Endothelial cell of umbilical vein (primary cell): Measurements from ENCODE around the gene MSI1. TPM values are rescaled to one million over a fixed set of nuclear protein-coding genes. Genes with fewer than 3 reads are reported as not detected.

Experiments
- BruUV-seq: library from RNA; stranded (reverse); fragments of 400-500 nt; replicated peaks from 2 replicates; lab custom pipeline; 2021; lab: Mats Ljungman, UMichigan
- CTCF ChIA-PET: fragments of 300-600, 350-600 bp; sonication (Branson Sonifier 250); formaldehyde crosslinking; loops from one replicate; lab custom pipeline; 2021; ENCODE audit warnings: antibody characterized with exemption, inconsistent platforms; lab: Charles Lee
- POLR2A ChIA-PET: fragments of 300-600, 350-600 bp; sonication (Branson Sonifier 250); formaldehyde crosslinking; loops from one replicate; lab custom pipeline; 2021; ENCODE audit warnings: antibody characterized with exemption, inconsistent platforms; lab: Charles Lee
- DNase-seq: peaks from one replicate; pipeline ENCODE4 v3.0.0-alpha.2; 2011; ENCODE audit warnings: low read depth, low spot score
- FAIRE-seq: peaks from 2 replicates; lab custom pipeline; 2011; peaks lifted over from hg19 to GRCh38; lab: Jason Lieb, UNC
- H2AFZ ChIP-seq: 2 replicates; pipeline ENCODE4 v1.6.0; 2012; ENCODE audit warnings: low read depth, low read length, control low read depth, inconsistent platforms
- H3K27ac ChIP-seq: 2 replicates; pipeline ENCODE4 v1.5.1; 2011; ENCODE audit warnings: low read depth, mild to moderate bottlenecking, control low read depth, low read length, moderate library complexity; ENCODE audit not compliant: insufficient read depth
- H3K27me3 ChIP-seq, 2 experiments: 2 replicates each; pipeline versions ENCODE4 v1.6.0 to v1.6.1; 2011; ENCODE audit warnings: low read length in 2 of 2, mixed read lengths in 1 of 2; ENCODE audit not compliant: control insufficient read depth in 2 of 2, insufficient read depth in 2 of 2
- H3K36me3 ChIP-seq, 2 experiments: 2 replicates in 1 of 2; 3 replicates in 1 of 2; pipeline ENCODE4 v1.5.1; 2011; ENCODE audit warnings: low read length in 2 of 2, mild to moderate bottlenecking in 1 of 2, moderate library complexity in 1 of 2; ENCODE audit not compliant: control insufficient read depth in 2 of 2, insufficient read depth in 2 of 2; ENCODE audit errors: extremely low read depth in 1 of 2
- H3K4me1 ChIP-seq: 3 replicates; pipeline ENCODE4 v1.5.1; 2011; ENCODE audit warnings: mild to moderate bottlenecking, low read length; ENCODE audit not compliant: control insufficient read depth, insufficient read depth; ENCODE audit errors: extremely low read depth
- H3K4me2 ChIP-seq: 2 replicates; pipeline ENCODE4 v1.6.1; 2011; ENCODE audit warnings: low read length, control low read depth, mixed read lengths; ENCODE audit not compliant: insufficient read depth
- H3K4me3 ChIP-seq, 3 experiments: fragments of 200-600 bp in 1 of 3; sonication (generic), shearing (Covaris generic) in 1 of 3; replicated peaks in 1 of 3; 2 replicates each; pipeline ENCODE4 v1.5.1; 2011 to 2016; ENCODE audit warnings: control low read depth in 3 of 3, low read length in 3 of 3, mild to moderate bottlenecking in 2 of 3, inconsistent platforms in 1 of 3, low read depth in 1 of 3, moderate library complexity in 1 of 3; ENCODE audit not compliant: insufficient read depth in 1 of 3
- H3K79me2 ChIP-seq: 2 replicates; pipeline ENCODE4 v1.6.0; 2012; ENCODE audit warnings: low read length, inconsistent platforms; ENCODE audit not compliant: control insufficient read depth, insufficient read depth
- H3K9ac ChIP-seq: replicated peaks from 2 replicates; pipeline ENCODE3; 2011; ENCODE audit warnings: low read length, control low read depth; ENCODE audit not compliant: insufficient read depth; ENCODE audit errors: extremely low read depth
- H3K9me1 ChIP-seq: replicated peaks from 3 replicates; pipeline ENCODE4 v1.6.0; 2011; ENCODE audit warnings: mild to moderate bottlenecking, low read length; ENCODE audit not compliant: control insufficient read depth, insufficient read depth; ENCODE audit errors: extremely low read depth
- H3K9me3 ChIP-seq: replicated peaks from 2 replicates; pipeline ENCODE4 v1.5.1; 2012; ENCODE audit warnings: low read length, inconsistent platforms; ENCODE audit not compliant: control insufficient read depth, insufficient read depth
- H4K20me1 ChIP-seq: replicated peaks from 2 replicates; pipeline ENCODE3; 2011; ENCODE audit warnings: mild to moderate bottlenecking, low read length; ENCODE audit not compliant: control insufficient read depth, insufficient read depth; ENCODE audit errors: extremely low read depth
- EZH2 ChIP-seq: IDR thresholded peaks from 2 replicates; pipeline ENCODE4 v1.6.1; 2012; ENCODE audit warnings: borderline replicate concordance, low read depth, mild to moderate bottlenecking, moderate library complexity, low read length, inconsistent platforms; ENCODE audit not compliant: severe bottlenecking
- FOS ChIP-seq: IDR thresholded peaks from 2 replicates; pipeline ENCODE4 v1.6.1; 2011; ENCODE audit warnings: mild to moderate bottlenecking, low read length, moderate library complexity, borderline replicate concordance; ENCODE audit not compliant: insufficient read depth
- GATA2 ChIP-seq: IDR thresholded peaks from 2 replicates; pipeline ENCODE4 v1.7.0; 2011; ENCODE audit warnings: low read depth, mild to moderate bottlenecking, moderate library complexity, mixed read lengths, low read length; ENCODE audit not compliant: insufficient read length, insufficient read depth
- JUN ChIP-seq: IDR thresholded peaks from 2 replicates; pipeline ENCODE4 v1.6.1; 2011; ENCODE audit warnings: borderline replicate concordance, low read depth; ENCODE audit not compliant: insufficient read length, insufficient read depth
- MYC ChIP-seq: IDR thresholded peaks from one replicate; pipeline ENCODE4 v1.6.1; 2011; ENCODE audit warnings: mild to moderate bottlenecking, low read depth, low read length
- POLR2A ChIP-seq: IDR thresholded peaks from 2 replicates; pipeline ENCODE4 v1.6.1; 2012; ENCODE audit warnings: low read depth, mild to moderate bottlenecking, control low read depth, low read length
- POLR2AphosphoS5 ChIP-seq: IDR thresholded peaks from 2 replicates; pipeline ENCODE4 v1.6.1; 2012; ENCODE audit warnings: low read depth, mild to moderate bottlenecking, control low read depth, low read length, moderate library complexity; ENCODE audit not compliant: insufficient read depth
- dilution Hi-C: fragments of 300-500 bp; cut with MboI; formaldehyde crosslinking; loops from one replicate; pipeline ENCODE4 v1.15.0; 2019; ENCODE audit warnings: low sequenced_read_pairs; ENCODE audit not compliant: extremely low pct_ligation_motif_present
- intact Hi-C: fragments of 100-400 bp; cut with micrococcal nuclease; formaldehyde crosslinking; loops from one replicate; pipeline ENCODE4 v1.10.0; 2022
- polyA plus RNA-seq, 4 experiments: library from polyadenylated mRNA; depleted of rRNA in 3 of 4; stranded (reverse) in 3 of 4; unstranded in 1 of 4; fragments of >200 nt; gene quantifications; 2 replicates each; pipeline versions ENCODE4 v1.2.1 to v1.2.3, GENCODE V29; 2011 to 2012; ENCODE audit warnings: missing spikeins in 1 of 4
- total RNA-seq: library from RNA; stranded (reverse); gene quantifications from 2 replicates; pipeline ENCODE4 v1.2.3, GENCODE V29; 2021
- TF ChIP-seq, protein P1 (sequence below), 2 donors: IDR thresholded peaks; 1 replicate in 1 of 2; 2 replicates in 1 of 2; pipeline ENCODE4 v1.5.1; 2011; ENCODE audit warnings: low read length in 2 of 2, mild to moderate bottlenecking in 2 of 2, moderate library complexity in 2 of 2, control low read depth in 1 of 2, inconsistent platforms in 1 of 2, low read depth in 1 of 2; ENCODE audit not compliant: insufficient read depth in 1 of 2; ENCODE audit errors: extremely low read depth in 1 of 2
- TF ChIP-seq, protein P2 (sequence below): IDR thresholded peaks from 2 replicates; pipeline ENCODE4 v1.6.1; 2011; ENCODE audit not compliant: insufficient read depth, insufficient read length

MSI1 gene
- total and polyA plus RNA-seq, 2 donors (not counting 3 experiments of a cell fraction or from before 2014, with no cell fraction given), result 0.01 TPM; not detected in 1

DNA sequence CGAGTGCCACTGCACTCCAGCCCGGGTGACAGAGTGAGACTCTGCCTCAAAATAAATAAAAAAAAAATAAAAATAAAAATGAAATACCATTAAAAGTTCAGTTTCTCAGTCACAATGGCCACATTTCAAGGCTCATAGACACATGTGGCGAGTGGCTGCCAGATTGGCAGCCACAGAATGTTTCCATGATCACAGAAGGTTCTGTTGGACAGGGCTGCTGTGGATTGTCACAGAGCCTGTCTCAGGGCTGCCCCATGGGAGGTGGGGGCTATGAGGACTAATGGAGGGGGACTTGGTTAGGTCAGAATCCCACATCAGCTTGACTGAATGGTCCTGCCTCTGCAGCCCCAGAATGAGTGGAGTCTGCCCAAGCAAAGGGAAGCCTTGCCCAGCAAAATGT is 37.6 kb downstream of the MSI1 start:
- FAIRE-seq (no peak), DNase-seq (no peak)
- Histone ChIP-seq H3K9ac (no peak overlapping the region), H3K4me3 (no peak overlapping the region), H3K27me3 (no peaks in the 10 kb centered on the region), H3K4me1 (no peaks in the 10 kb centered on the region), H3K36me3 (no peaks in the 10 kb centered on the region), H3K79me2 (no peaks in the 10 kb centered on the region), H2AFZ (no peak overlapping the region), H3K4me2 (no peak overlapping the region), H3K9me3 (no peaks in the 10 kb centered on the region), H4K20me1 (no peaks in the 10 kb centered on the region), H3K9me1 (no peaks in the 10 kb centered on the region), H3K27ac (no peak overlapping the region)
- no peak for TF ChIP-seq POLR2A
- TF ChIP-seq EZH2, result no peak
- no peak for TF ChIP-seq GATA2
- no peak for TF ChIP-seq MYC
- TF ChIP-seq, protein P1, sequence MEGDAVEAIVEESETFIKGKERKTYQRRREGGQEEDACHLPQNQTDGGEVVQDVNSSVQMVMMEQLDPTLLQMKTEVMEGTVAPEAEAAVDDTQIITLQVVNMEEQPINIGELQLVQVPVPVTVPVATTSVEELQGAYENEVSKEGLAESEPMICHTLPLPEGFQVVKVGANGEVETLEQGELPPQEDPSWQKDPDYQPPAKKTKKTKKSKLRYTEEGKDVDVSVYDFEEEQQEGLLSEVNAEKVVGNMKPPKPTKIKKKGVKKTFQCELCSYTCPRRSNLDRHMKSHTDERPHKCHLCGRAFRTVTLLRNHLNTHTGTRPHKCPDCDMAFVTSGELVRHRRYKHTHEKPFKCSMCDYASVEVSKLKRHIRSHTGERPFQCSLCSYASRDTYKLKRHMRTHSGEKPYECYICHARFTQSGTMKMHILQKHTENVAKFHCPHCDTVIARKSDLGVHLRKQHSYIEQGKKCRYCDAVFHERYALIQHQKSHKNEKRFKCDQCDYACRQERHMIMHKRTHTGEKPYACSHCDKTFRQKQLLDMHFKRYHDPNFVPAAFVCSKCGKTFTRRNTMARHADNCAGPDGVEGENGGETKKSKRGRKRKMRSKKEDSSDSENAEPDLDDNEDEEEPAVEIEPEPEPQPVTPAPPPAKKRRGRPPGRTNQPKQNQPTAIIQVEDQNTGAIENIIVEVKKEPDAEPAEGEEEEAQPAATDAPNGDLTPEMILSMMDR (IDR thresholded peaks at IDR 0.05; ENCODE audit: extremely low read depth in 1 of 2, insufficient read depth in 1 of 2, low read depth in 1 of 2, low read length in 2 of 2), result no peak
- no peak for TF ChIP-seq JUN
- TF ChIP-seq POLR2AphosphoS5, result no peak
- TF ChIP-seq FOS, result no peak
- TF ChIP-seq, protein P2, sequence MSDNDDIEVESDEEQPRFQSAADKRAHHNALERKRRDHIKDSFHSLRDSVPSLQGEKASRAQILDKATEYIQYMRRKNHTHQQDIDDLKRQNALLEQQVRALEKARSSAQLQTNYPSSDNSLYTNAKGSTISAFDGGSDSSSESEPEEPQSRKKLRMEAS, result no peak
- no TSS peak for BruUV-seq
- CTCF ChIA-PET, result no interaction called here
- POLR2A ChIA-PET, result no interaction called here
- intact Hi-C loops (no loop called here), dilution Hi-C loops (no loop called here)
